H9 (cell line): Measurements from ENCODE around the gene SLC44A3. TPM values are rescaled to one million over a fixed set of nuclear protein-coding genes. Genes with fewer than 3 reads are reported as not detected.

Experiments
- DNase-seq: peaks from one replicate; pipeline ENCODE4 v3.0.0-alpha.2; 2017
- H2AFZ ChIP-seq: one replicate; pipeline ENCODE4 v1.6.1; 2013; ENCODE audit warnings: mild to moderate bottlenecking, low read length, control low read depth, moderate library complexity
- H2AK5ac ChIP-seq: 2 replicates; pipeline ENCODE4 v1.6.1; 2013; ENCODE audit warnings: low read length, control low read depth, mixed read lengths; ENCODE audit not compliant: insufficient read length
- H2BK120ac ChIP-seq: one replicate; pipeline ENCODE4 v1.6.1; 2013; ENCODE audit warnings: low read depth, mild to moderate bottlenecking, low read length, control low read depth, inconsistent platforms; ENCODE audit not compliant: poor library complexity, severe bottlenecking
- H2BK12ac ChIP-seq: 2 replicates; pipeline ENCODE4 v1.6.1; 2013; ENCODE audit warnings: low read length, control low read depth, mixed read lengths, low read depth; ENCODE audit not compliant: insufficient read length
- H2BK15ac ChIP-seq: 2 replicates; pipeline ENCODE4 v1.6.1; 2013; ENCODE audit warnings: low read depth, low read length, control low read depth
- H2BK20ac ChIP-seq: one replicate; pipeline ENCODE4 v1.6.1; 2013; ENCODE audit warnings: low read depth, mild to moderate bottlenecking, low read length, control low read depth, inconsistent platforms; ENCODE audit not compliant: poor library complexity, severe bottlenecking
- H2BK5ac ChIP-seq: 2 replicates; pipeline ENCODE4 v1.6.1; 2013; ENCODE audit warnings: low read length, control low read depth, mixed read lengths; ENCODE audit not compliant: insufficient read length
- H3K14ac ChIP-seq: 2 replicates; pipeline ENCODE4 v1.6.1; 2013; ENCODE audit warnings: low read length, control low read depth; ENCODE audit not compliant: insufficient read depth
- H3K18ac ChIP-seq: 2 replicates; pipeline ENCODE4 v1.6.1; 2013; ENCODE audit warnings: low read depth, mild to moderate bottlenecking, mixed read lengths, low read length, control low read depth; ENCODE audit not compliant: insufficient read length
- H3K23ac ChIP-seq: 2 replicates; pipeline ENCODE4 v1.6.1; 2013; ENCODE audit warnings: low read length, control low read depth, mixed read lengths, low read depth; ENCODE audit not compliant: insufficient read length
- H3K23me2 ChIP-seq: 2 replicates; pipeline ENCODE4 v1.6.1; 2013; ENCODE audit warnings: low read depth, mild to moderate bottlenecking, mixed read lengths, low read length, control low read depth; ENCODE audit not compliant: insufficient read length, poor library complexity, severe bottlenecking
- H3K27ac ChIP-seq: 2 replicates; pipeline ENCODE4 v1.5.1; 2013; ENCODE audit warnings: low read length, control low read depth, mixed read lengths, low read depth; ENCODE audit not compliant: insufficient read length
- H3K27me3 ChIP-seq: 2 replicates; pipeline ENCODE4 v1.6.1; 2013; ENCODE audit warnings: low read length, control low read depth, inconsistent platforms; ENCODE audit not compliant: insufficient read depth
- H3K4ac ChIP-seq: 2 replicates; pipeline ENCODE4 v1.6.1; 2013; ENCODE audit warnings: low read depth, mild to moderate bottlenecking, control low read depth, inconsistent platforms, low read length, moderate library complexity
- H3K4me1 ChIP-seq: 2 replicates; pipeline ENCODE4 v1.6.1; 2013; ENCODE audit warnings: low read length, control low read depth, inconsistent platforms; ENCODE audit not compliant: insufficient read depth
- H3K4me2 ChIP-seq: 2 replicates; pipeline ENCODE4 v1.6.1; 2013; ENCODE audit warnings: low read length, control low read depth, mixed read lengths; ENCODE audit not compliant: insufficient read length, insufficient read depth
- H3K56ac ChIP-seq: 2 replicates; pipeline ENCODE4 v1.6.1; 2013; ENCODE audit warnings: low read depth, mild to moderate bottlenecking, mixed read lengths, low read length, control low read depth; ENCODE audit not compliant: insufficient read length
- H3K79me1 ChIP-seq: 2 replicates; pipeline ENCODE4 v1.6.1; 2013; ENCODE audit warnings: low read depth, mild to moderate bottlenecking, moderate library complexity, low read length, control low read depth, inconsistent platforms; ENCODE audit not compliant: insufficient read depth, poor library complexity, severe bottlenecking
- H3K79me2 ChIP-seq: 2 replicates; pipeline ENCODE4 v1.6.1; 2013; ENCODE audit warnings: low read length, control low read depth, inconsistent platforms; ENCODE audit not compliant: insufficient read depth
- H3K9ac ChIP-seq: 2 replicates; pipeline ENCODE4 v1.6.1; 2013; ENCODE audit warnings: low read length, control low read depth, mixed read lengths; ENCODE audit not compliant: insufficient read length; ENCODE audit errors: extremely low read depth
- H3K9me3 ChIP-seq: one replicate; pipeline ENCODE4 v1.6.1; 2013; ENCODE audit warnings: low read depth, low read length, inconsistent platforms; ENCODE audit not compliant: control insufficient read depth
- H3T11ph ChIP-seq: one replicate; pipeline ENCODE4 v1.6.1; 2013; ENCODE audit warnings: mild to moderate bottlenecking, low read length, control low read depth, inconsistent platforms
- H4K20me1 ChIP-seq: one replicate; pipeline ENCODE4 v1.6.1; 2013; ENCODE audit not compliant: control insufficient read depth, insufficient read length, insufficient read depth
- H4K5ac ChIP-seq: 2 replicates; pipeline ENCODE4 v1.6.1; 2013; ENCODE audit warnings: low read depth, mild to moderate bottlenecking, mixed read lengths, low read length, control low read depth; ENCODE audit not compliant: insufficient read length
- H4K8ac ChIP-seq: replicated peaks from 2 replicates; pipeline ENCODE4 v1.6.1; 2013; ENCODE audit warnings: low read length, control low read depth, mixed read lengths, low read depth; ENCODE audit not compliant: insufficient read length
- H4K91ac ChIP-seq: 2 replicates; pipeline ENCODE4 v1.6.1; 2013; ENCODE audit warnings: low read depth, mild to moderate bottlenecking, moderate library complexity, mixed read lengths, low read length, control low read depth; ENCODE audit not compliant: insufficient read length
- H3K27ac Mint-ChIP-seq, 3 experiments: 2 replicates in 2 of 3; 3 replicates in 1 of 3; pipeline ENCODE4 v1.8.0; 2020 to 2021; ENCODE audit warnings: mixed read lengths in 3 of 3, mild to moderate bottlenecking in 1 of 3, moderate library complexity in 1 of 3
- H3K27me3 Mint-ChIP-seq: 2 replicates; pipeline ENCODE4 v1.8.0; 2021; ENCODE audit warnings: low read depth, mild to moderate bottlenecking, moderate library complexity, mixed read lengths
- H3K36me3 Mint-ChIP-seq, 3 experiments: 2 replicates in 2 of 3; 3 replicates in 1 of 3; pipeline ENCODE4 v1.8.0; 2020 to 2021; ENCODE audit warnings: low read depth in 3 of 3, mixed read lengths in 3 of 3; ENCODE audit not compliant: insufficient read depth in 1 of 3
- H3K4me1 Mint-ChIP-seq, 2 experiments: 2 replicates each; pipeline ENCODE4 v1.8.0; 2020; ENCODE audit warnings: mixed read lengths in 2 of 2
- H3K4me3 Mint-ChIP-seq, 2 experiments: 2 replicates in 1 of 2; 3 replicates in 1 of 2; pipeline ENCODE4 v1.8.0; 2020 to 2021; ENCODE audit warnings: mild to moderate bottlenecking in 2 of 2, mixed read lengths in 2 of 2, moderate library complexity in 1 of 2
- H3K9me3 Mint-ChIP-seq, 2 experiments: 2 replicates in 1 of 2; 3 replicates in 1 of 2; pipeline ENCODE4 v1.8.0; 2020; ENCODE audit warnings: mild to moderate bottlenecking in 2 of 2, mixed read lengths in 2 of 2, moderate library complexity in 1 of 2
- CTCF ChIP-seq: fragments of 200-600 bp; sonication (generic); conservative IDR thresholded peaks from 3 replicates; pipeline ENCODE4 v1.8.0; 2021; ENCODE audit warnings: antibody characterized with exemption, mild to moderate bottlenecking
- WGBS: extraction: QIAGEN DNeasy Blood & Tissue Kit; methylation state at CpG from one replicate; pipeline ENCODE4 v1.1.7; 2013; ENCODE audit warnings: missing lambda C conversion rate, low lambda C conversion rate, mixed read lengths; ENCODE audit not compliant: insufficient read length; ENCODE audit errors: extremely low coverage; 5-methylcytosine and 5-hydroxymethylcytosine counted together
- total RNA-seq: library from RNA; stranded (reverse); gene quantifications from 2 replicates; pipeline ENCODE4 v1.2.1, GENCODE V29; 2021

SLC44A3 gene
- total RNA-seq, 1 experiment from 2014 or later, result 5.5 TPM

- Mint-ChIP-seq H3K9me3 (no peaks in the 10 kb centered on the region), H3K4me3 (no peak overlapping the region), H3K36me3 (peaks cover 17 to 31% (median 23%) of the 10 kb centered on the region in 3 experiments), H3K27ac (no peak overlapping the region), H3K27me3 (no peaks in the 10 kb centered on the region; the same call in 1 of the 2 replicates), H3K4me1 (peaks cover 75 to 77% of the 10 kb centered on the region in 2 experiments)
- no peak overlapping the region for H3K14ac ChIP-seq
- no peak overlapping the region for H3K23ac ChIP-seq
- H3K27me3 ChIP-seq, result no peaks in the 10 kb centered on the region
- no peak overlapping the region for H2BK12ac ChIP-seq
- H4K91ac ChIP-seq, result no peak overlapping the region
- H3K9ac ChIP-seq, result no peak overlapping the region
- no peak overlapping the region for H2AK5ac ChIP-seq
- no peak overlapping the region for H4K5ac ChIP-seq
- TF ChIP-seq CTCF, result no peak
- H3K56ac ChIP-seq, result no peak overlapping the region
- H3K79me2 ChIP-seq, result peaks cover 80% of the 10 kb centered on the region
- no peaks in the 10 kb centered on the region for H4K20me1 ChIP-seq
- H2BK120ac ChIP-seq, result no peak overlapping the region
- H3K79me1 ChIP-seq, result peaks cover 7% of the 10 kb centered on the region
- H3K4me1 ChIP-seq, result peaks cover 5% of the 10 kb centered on the region
- H4K8ac ChIP-seq, result no peak overlapping the region
- H2BK5ac ChIP-seq, result no peak overlapping the region
- H3K4ac ChIP-seq, result no peak overlapping the region
- H3K27ac ChIP-seq, result no peak overlapping the region
- H2BK15ac ChIP-seq, result no peak overlapping the region
- H2AFZ ChIP-seq, result no peak overlapping the region
- H3K9me3 ChIP-seq, result no peaks in the 10 kb centered on the region
- no peak overlapping the region for H3K4me2 ChIP-seq
- H3K18ac ChIP-seq, result no peak overlapping the region
- no peak overlapping the region for H3T11ph ChIP-seq
- no peak overlapping the region for H2BK20ac ChIP-seq
- no CpG with 5 or more reads among the region's 6 CpGs for WGBS
- DNase-seq, result no peak
- no peaks in the 10 kb centered on the region for H3K23me2 ChIP-seq
Observed at GRCh38 chr1:94917251-94917650, 97.1 kb downstream of the SLC44A3 start.
